ENCODE measurements around the gene SEMA3A. TPM values are rescaled to one million over a fixed set of nuclear protein-coding genes. Genes with fewer than 3 reads are reported as not detected.
"Not testable (repeated sequence)": the region's sequence is repeated elsewhere in the genome, so short reads cannot be mapped to it uniquely, and the experiment has no call there.

The SEMA3A gene
- total and polyA plus RNA-seq, 2 of the 13 experiments (the other 11 are each of a cell fraction or from before 2014, with no cell fraction given) = 0.29 to 1.2 TPM

GRCh38 chr7:84055904-84056605, 138.5 kb downstream of the SEMA3A start:
- no peak overlapping the region for H3K9ac ChIP-seq (ENCODE audit: insufficient read depth, low read depth, low read length)
- CTCF ChIA-PET (ENCODE audit: low intra/inter-chr PET ratio, low total read pairs) = no interaction called here
- H3K4me2 ChIP-seq (ENCODE audit: low read depth, low read length) = no peak overlapping the region
- H3K27me3 ChIP-seq (ENCODE audit: control insufficient read depth in 1 of 2, insufficient read depth in 2 of 2, low read length in 2 of 2) = no peaks in the 10 kb centered on the region
- no peak for FAIRE-seq
- intact Hi-C loops (cut with micrococcal nuclease; ENCODE audit: unreplicated experiment) = no loop called here
- no peak overlapping the region for H3K4me3 ChIP-seq (replicated peaks in 1 of 3; ENCODE audit: insufficient read depth in 1 of 3, low read depth in 2 of 3, low read length in 3 of 3)
- DNase-seq (ENCODE audit: low spot score) = no peak
- H3K36me3 ChIP-seq (replicated peaks in 1 of 2; ENCODE audit: control insufficient read depth in 1 of 2, insufficient read depth in 2 of 2, low read length in 2 of 2) = no peaks in the 10 kb centered on the region
- in situ Hi-C loops (cut with HindIII; ENCODE audit: extremely low pct_ligation_motif_present, low pct_unique_long_range_greater_than_20kb) = no loop called here
- H3K27ac ChIP-seq (ENCODE audit: extremely low read length, insufficient read depth, low read length) = no peak overlapping the region
- POLR2A ChIA-PET = no interaction called here
- TF ChIP-seq FOXA1 (IDR thresholded peaks at IDR 0.05) (no peak), FOXA1 (CRISPR knock-in tag; IDR thresholded peaks at IDR 0.05) (no peak), ZFP41 (CRISPR knock-in tag; IDR thresholded peaks at IDR 0.05; ENCODE audit: borderline replicate concordance) (no peak), CSRNP1 (CRISPR knock-in tag; IDR thresholded peaks at IDR 0.05) (no peak), MAFK (conservative IDR thresholded peaks at IDR 0.05 in 1 of 2, IDR thresholded peaks at IDR 0.05 in 1 of 2; ENCODE audit: low read length in 2 of 2) (peak; percentile 31 to 79; a peak in 2 of 4 replicates), ZNF678 (CRISPR knock-in tag; IDR thresholded peaks at IDR 0.05) (no peak), ZBTB14 (CRISPR knock-in tag; IDR thresholded peaks at IDR 0.05) (no peak), MAFF (IDR thresholded peaks at IDR 0.05; ENCODE audit: low read depth, low read length) (peak; percentile 65), ZBTB38 (CRISPR knock-in tag; IDR thresholded peaks at IDR 0.05) (no peak), FOXO4 (CRISPR knock-in tag; conservative IDR thresholded peaks at IDR 0.05) (no peak), RAD21 (CRISPR knock-in tag; IDR thresholded peaks at IDR 0.05) (no peak), SCMH1 (CRISPR knock-in tag; IDR thresholded peaks at IDR 0.05; ENCODE audit: borderline replicate concordance) (no peak), ZNF329 (CRISPR knock-in tag; IDR thresholded peaks at IDR 0.05; ENCODE audit: low read depth) (no peak), RAD51 (IDR thresholded peaks at IDR 0.05; ENCODE audit: borderline replicate concordance) (no peak), FOXM1 (CRISPR knock-in tag; IDR thresholded peaks at IDR 0.05) (no peak)
- no TSS peak for BruUV-seq (replicated peaks)
- H2AFZ ChIP-seq (ENCODE audit: low read length) = no peak overlapping the region
- ATAC-seq = no peak
- no peaks in the 10 kb centered on the region for H3K9me3 ChIP-seq (ENCODE audit: low read length)
- WGBS (ENCODE audit: low lambda C conversion rate) = 92% methylated on average over 2 of the region's 2 CpGs
- H4K20me1 ChIP-seq (ENCODE audit: insufficient read depth, low read length) = no peaks in the 10 kb centered on the region
- H3K4me1 ChIP-seq (ENCODE audit: insufficient read depth, low read length) = peaks cover 33% of the 10 kb centered on the region
- H3K79me2 ChIP-seq (ENCODE audit: insufficient read depth, low read length) = no peaks in the 10 kb centered on the region

- 74% methylated on average over 21 of the region's 23 CpGs for WGBS (ENCODE audit: low lambda C conversion rate)
- H3K27ac ChIP-seq (ENCODE audit: extremely low read length, insufficient read depth, low read length); H3K36me3 ChIP-seq (replicated peaks in 1 of 2; ENCODE audit: control insufficient read depth in 1 of 2, insufficient read depth in 2 of 2, low read length in 2 of 2); ATAC-seq; CTCF ChIA-PET (ENCODE audit: low intra/inter-chr PET ratio, low total read pairs); H4K20me1 ChIP-seq (ENCODE audit: insufficient read depth, low read length); intact Hi-C loops (cut with micrococcal nuclease; ENCODE audit: unreplicated experiment); H3K9me3 ChIP-seq (ENCODE audit: low read length); FAIRE-seq; in situ Hi-C loops (cut with HindIII; ENCODE audit: extremely low pct_ligation_motif_present, low pct_unique_long_range_greater_than_20kb); POLR2A ChIA-PET; H3K9ac ChIP-seq (ENCODE audit: insufficient read depth, low read depth, low read length); H2AFZ ChIP-seq (ENCODE audit: low read length); H3K4me3 ChIP-seq (replicated peaks in 1 of 3; ENCODE audit: insufficient read depth in 1 of 3, low read depth in 2 of 3, low read length in 3 of 3); H3K4me2 ChIP-seq (ENCODE audit: low read depth, low read length); BruUV-seq (replicated peaks); DNase-seq (ENCODE audit: low spot score); H3K79me2 ChIP-seq (ENCODE audit: insufficient read depth, low read length); H3K27me3 ChIP-seq (ENCODE audit: control insufficient read depth in 1 of 2, insufficient read depth in 2 of 2, low read length in 2 of 2): not testable (repeated sequence)
- H3K4me1 ChIP-seq (ENCODE audit: insufficient read depth, low read length) = peaks cover 25% of the 10 kb centered on the region
These were observed 139.4 kb downstream of the SEMA3A start for GRCh38 chr7:84055199-84055598.
